KG1 (cell line): Measurements from ENCODE around the gene TRPV5.
"Not testable (repeated sequence)": the region's sequence is repeated elsewhere in the genome, so short reads cannot be mapped to it uniquely, and the experiment has no call there.

Experiments used
- DNase-seq: peaks from one replicate; lab custom pipeline; 2025; lab: John Stamatoyannopoulos, UW

TRPV5 gene

GRCh38 chr7:142933624-142934023 is at the start of gene TRPV5:
TSS of gene TRPV5 (minus strand) at chr7:142933746. CDS start at chr7:142933459, 287 bp downstream.
- DNase-seq = no peak

- not testable (repeated sequence) for DNase-seq
These were observed 44.9 kb upstream of the TRPV5 start for GRCh38 chr7:142978402-142978801.

- no peak for DNase-seq
These were observed 41.1 kb upstream of the TRPV5 start for GRCh38 chr7:142974626-142975025.

GRCh38 chr7:142969183-142969582 is 35.6 kb upstream of the TRPV5 start:
- no peak for DNase-seq

GRCh38 chr7:142968229-142968628 is 34.7 kb upstream of the TRPV5 start:
- DNase-seq = no peak

GRCh38 chr7:142964502-142965246 is 31.1 kb upstream of the TRPV5 start:
- no peak for DNase-seq

- DNase-seq = no peak
These were observed 30.4 kb upstream of the TRPV5 start for GRCh38 chr7:142963993-142964392.

- DNase-seq = no peak
These were observed 29.4 kb upstream of the TRPV5 start for GRCh38 chr7:142962991-142963390.

GRCh38 chr7:142961973-142962926 is 28.7 kb upstream of the TRPV5 start, which contains the start of gene KEL:
TSS of gene KEL (minus strand) at chr7:142962363. CDS start at chr7:142962206, 157 bp downstream.
- DNase-seq = no peak

GRCh38 chr7:142961595-142961972 is 28.0 kb upstream of the TRPV5 start:
- DNase-seq = no peak

GRCh38 chr7:142960955-142961512 is 27.5 kb upstream of the TRPV5 start:
- no peak for DNase-seq

GRCh38 chr7:142959202-142959601 is 25.7 kb upstream of the TRPV5 start:
- no peak for DNase-seq

- DNase-seq = no peak
These were observed 24.2 kb upstream of the TRPV5 start for GRCh38 chr7:142957723-142958122.

GRCh38 chr7:142956951-142957623 is 23.5 kb upstream of the TRPV5 start:
- no peak for DNase-seq

GRCh38 chr7:142954680-142955268 is 21.2 kb upstream of the TRPV5 start:
- no peak for DNase-seq

- no peak for DNase-seq
These were observed 16.7 kb upstream of the TRPV5 start for GRCh38 chr7:142950235-142950634.

GRCh38 chr7:142948603-142949002 is 15.1 kb upstream of the TRPV5 start:
- no peak for DNase-seq

- no peak for DNase-seq
These were observed 11.5 kb upstream of the TRPV5 start for GRCh38 chr7:142945001-142945400.

GRCh38 chr7:142943706-142944268 is 10.2 kb upstream of the TRPV5 start:
- DNase-seq = no peak

- DNase-seq = no peak
These were observed 9.2 kb upstream of the TRPV5 start for GRCh38 chr7:142942746-142943145.

GRCh38 chr7:142941541-142941940 is 8.0 kb upstream of the TRPV5 start:
- DNase-seq = no peak
